HFF-Myc (cell line): ENCODE measurements around the gene SCFD2.
"Not testable (repeated sequence)": the region's sequence is repeated elsewhere in the genome, so short reads cannot be mapped to it uniquely, and the experiment has no call there.

Source experiments
- DNase-seq: peaks from one replicate; pipeline ENCODE4 v3.0.0-alpha.2; 2011; ENCODE audit warnings: low read depth; ENCODE audit errors: extremely low read depth
- H3K4me3 ChIP-seq: replicated peaks from 2 replicates; pipeline ENCODE4 v1.5.1; 2011; ENCODE audit warnings: low read depth, mild to moderate bottlenecking, control low read depth, low read length
- TF ChIP-seq, protein P1 (sequence below): IDR thresholded peaks from 2 replicates; pipeline ENCODE4 v1.5.1; 2012; ENCODE audit warnings: mild to moderate bottlenecking, low read depth, low read length, control low read depth; ENCODE audit errors: missing control alignments

SCFD2 gene

GRCh38 chr4:53043055-53043454, 322.8 kb downstream of the SCFD2 start:
- no peak overlapping the region for H3K4me3 ChIP-seq
- TF ChIP-seq, protein P1, sequence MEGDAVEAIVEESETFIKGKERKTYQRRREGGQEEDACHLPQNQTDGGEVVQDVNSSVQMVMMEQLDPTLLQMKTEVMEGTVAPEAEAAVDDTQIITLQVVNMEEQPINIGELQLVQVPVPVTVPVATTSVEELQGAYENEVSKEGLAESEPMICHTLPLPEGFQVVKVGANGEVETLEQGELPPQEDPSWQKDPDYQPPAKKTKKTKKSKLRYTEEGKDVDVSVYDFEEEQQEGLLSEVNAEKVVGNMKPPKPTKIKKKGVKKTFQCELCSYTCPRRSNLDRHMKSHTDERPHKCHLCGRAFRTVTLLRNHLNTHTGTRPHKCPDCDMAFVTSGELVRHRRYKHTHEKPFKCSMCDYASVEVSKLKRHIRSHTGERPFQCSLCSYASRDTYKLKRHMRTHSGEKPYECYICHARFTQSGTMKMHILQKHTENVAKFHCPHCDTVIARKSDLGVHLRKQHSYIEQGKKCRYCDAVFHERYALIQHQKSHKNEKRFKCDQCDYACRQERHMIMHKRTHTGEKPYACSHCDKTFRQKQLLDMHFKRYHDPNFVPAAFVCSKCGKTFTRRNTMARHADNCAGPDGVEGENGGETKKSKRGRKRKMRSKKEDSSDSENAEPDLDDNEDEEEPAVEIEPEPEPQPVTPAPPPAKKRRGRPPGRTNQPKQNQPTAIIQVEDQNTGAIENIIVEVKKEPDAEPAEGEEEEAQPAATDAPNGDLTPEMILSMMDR = no peak
- DNase-seq = no peak

DNA sequence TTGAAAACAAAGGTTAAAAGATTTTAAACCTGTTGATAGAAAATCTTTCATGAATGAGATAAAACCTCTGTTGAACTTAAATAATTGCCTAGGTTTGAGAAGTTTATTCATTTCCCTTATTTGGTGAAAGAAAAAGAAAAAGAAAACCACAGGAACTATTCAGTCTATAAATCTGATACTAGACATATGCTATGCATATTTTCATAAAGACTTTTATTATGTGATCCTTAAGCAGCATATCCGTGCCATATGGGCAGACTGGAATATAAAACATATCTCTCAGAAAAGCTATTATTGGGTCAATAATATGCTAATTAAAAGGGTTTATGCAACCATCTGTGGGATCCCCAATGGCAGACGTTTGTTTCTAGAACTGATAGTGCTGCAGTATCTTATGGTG, 325.0 kb downstream of the SCFD2 start:
- DNase-seq = no peak
- no peak overlapping the region for H3K4me3 ChIP-seq
- TF ChIP-seq, protein P1 = no peak

DNA sequence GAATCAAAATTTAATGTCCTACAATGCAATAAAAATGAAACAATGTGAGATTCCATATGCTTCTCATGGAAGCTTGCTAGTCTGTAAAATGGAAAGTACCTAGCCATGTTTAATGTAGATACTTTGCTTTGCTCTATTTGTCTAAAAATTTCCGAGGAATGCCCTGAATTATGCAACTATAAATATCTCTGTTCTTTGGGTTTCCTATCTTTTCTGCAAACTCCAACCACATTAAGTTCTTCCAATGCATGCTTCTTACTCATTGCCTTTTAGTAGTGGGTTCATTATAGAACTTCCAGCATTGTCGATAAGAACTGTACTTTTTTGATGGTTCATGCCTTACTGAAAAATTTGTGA, 325.4 kb downstream of the SCFD2 start:
- no peak for DNase-seq
- no peak overlapping the region for H3K4me3 ChIP-seq
- TF ChIP-seq, protein P1 = no peak

DNA sequence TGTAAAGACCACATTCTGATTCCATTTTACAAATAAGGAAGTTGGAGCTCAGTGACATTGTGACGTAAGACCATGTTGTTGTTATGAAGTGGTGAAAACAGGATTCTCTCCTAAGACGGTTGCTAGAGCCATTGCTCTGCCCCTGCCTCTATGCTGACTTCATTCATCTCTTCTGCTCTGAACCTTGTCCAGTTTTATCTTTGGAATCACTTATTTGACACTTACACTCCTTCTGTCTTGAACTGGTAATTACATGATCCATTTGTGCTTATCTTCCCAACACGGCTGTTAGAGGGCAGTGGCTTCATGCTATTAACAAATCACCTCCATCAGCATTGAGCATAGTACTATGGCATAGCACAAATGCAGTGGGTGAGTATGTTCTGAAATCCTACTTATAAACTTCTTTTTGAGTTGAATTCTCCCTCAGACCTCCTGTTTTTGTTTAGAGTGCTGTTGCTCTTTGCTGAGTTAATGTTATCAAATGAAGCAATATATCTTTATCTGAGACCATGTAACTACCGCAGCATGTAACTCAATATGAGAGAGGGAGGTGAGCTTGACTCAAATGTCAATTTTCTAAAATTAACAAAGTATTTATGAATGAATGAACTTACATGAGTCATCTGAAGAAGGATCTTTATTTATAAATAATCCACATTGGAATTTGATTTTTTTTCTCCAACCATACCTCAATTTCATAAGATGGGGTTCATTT, 326.0 kb downstream of the SCFD2 start:
- no peak for DNase-seq
- TF ChIP-seq, protein P1 = no peak
- no peak overlapping the region for H3K4me3 ChIP-seq

DNA sequence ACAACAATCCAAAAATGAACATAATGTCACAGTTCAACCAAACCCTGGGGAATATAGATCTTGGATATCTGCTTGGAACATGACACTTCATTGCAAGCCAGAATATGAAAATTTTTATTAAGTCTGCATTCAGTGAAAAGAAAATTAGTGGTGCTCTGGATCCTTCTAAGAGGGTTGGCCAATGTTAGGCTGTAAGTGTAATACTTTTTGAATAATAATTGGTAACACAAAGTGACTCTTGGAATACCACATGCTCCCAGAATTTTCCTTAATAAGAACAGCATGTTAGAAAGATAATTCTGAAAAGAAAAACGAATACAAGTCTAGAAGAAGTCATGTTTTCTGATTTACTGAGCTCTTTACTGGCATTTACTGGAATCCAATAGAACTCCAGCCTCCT, 328.0 kb downstream of the SCFD2 start:
- TF ChIP-seq, protein P1 = no peak
- H3K4me3 ChIP-seq = no peak overlapping the region
- DNase-seq = no peak

DNA sequence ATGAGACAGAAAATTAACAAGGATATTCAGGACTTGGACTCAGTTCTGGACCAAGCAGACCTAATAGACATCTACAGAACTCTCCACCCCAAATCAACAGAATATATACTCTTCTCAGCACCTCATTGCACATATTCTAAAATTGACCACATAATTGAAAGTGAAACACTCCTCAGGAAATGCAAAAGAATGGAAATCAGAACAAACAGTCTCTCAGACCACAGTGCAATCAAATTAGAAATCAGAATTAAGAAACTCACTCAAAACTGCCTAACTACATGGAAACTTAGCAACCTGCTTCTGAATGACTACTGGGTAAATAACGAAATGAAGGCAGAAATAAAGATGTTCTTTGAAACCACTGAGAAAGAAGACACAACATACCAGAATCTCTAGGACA, 333.0 kb downstream of the SCFD2 start:
- not testable (repeated sequence) for H3K4me3 ChIP-seq, DNase-seq

GRCh38 chr4:53026233-53026632, 339.6 kb downstream of the SCFD2 start:
- TF ChIP-seq, protein P1 = no peak

More at GRCh38 chr4:53026233-53026632, 339.6 kb downstream of the SCFD2 start:
- H3K4me3 ChIP-seq = no peak overlapping the region
- DNase-seq = no peak
